SK-N-SH treated with all-trans-retinoic acid at 6 μM for 48 hours (cell line): ENCODE measurements around the gene AFF1.

Source experiments
- ARNTL ChIP-seq: fragments of 450-650 bp; formaldehyde crosslinking; IDR thresholded peaks from 2 replicates; pipeline ENCODE4 v1.5.0; 2020; ENCODE audit warnings: low read depth, mild to moderate bottlenecking, moderate library complexity, borderline replicate concordance
- CSDC2 ChIP-seq: fragments of 250-450 bp; sonication (Bioruptor Pico); IDR thresholded peaks from 2 replicates; pipeline ENCODE4 v1.5.0; 2020; ENCODE audit warnings: mild to moderate bottlenecking, moderate library complexity
- ISL1 ChIP-seq: fragments of 250-450 bp; sonication (Bioruptor Pico); IDR thresholded peaks from 2 replicates; pipeline ENCODE4 v2.1.2; 2022; ENCODE audit warnings: mild to moderate bottlenecking, moderate library complexity
- OSR1 ChIP-seq: fragments of 250-450 bp; sonication (Bioruptor Pico); IDR thresholded peaks from 2 replicates; pipeline ENCODE4 v1.8.0; 2022; ENCODE audit warnings: moderate library complexity, mild to moderate bottlenecking, inconsistent platforms
- RARB ChIP-seq: fragments of 250-450 bp; sonication (Bioruptor Pico); IDR thresholded peaks from 2 replicates; pipeline ENCODE4 v1.8.0; 2021; ENCODE audit warnings: mild to moderate bottlenecking, moderate library complexity
- TCF4 ChIP-seq: fragments of 250-450 bp; sonication (Bioruptor Pico); IDR thresholded peaks from 2 replicates; pipeline ENCODE4 v1.8.0; 2021; ENCODE audit warnings: mild to moderate bottlenecking, moderate library complexity, borderline replicate concordance
- ZC3H10 ChIP-seq: fragments of 250-450 bp; sonication (Bioruptor Pico); IDR thresholded peaks from 2 replicates; pipeline ENCODE4 v1.5.1; 2021; ENCODE audit warnings: mild to moderate bottlenecking, moderate library complexity
- ZFP30 ChIP-seq: fragments of 450-650 bp; formaldehyde crosslinking; IDR thresholded peaks from 2 replicates; pipeline ENCODE4 v1.5.0; 2022; ENCODE audit warnings: mild to moderate bottlenecking, moderate library complexity
- ZNF70 ChIP-seq: fragments of 450-650 bp; formaldehyde crosslinking; IDR thresholded peaks from 2 replicates; pipeline ENCODE4 v1.5.0; 2020; ENCODE audit warnings: mild to moderate bottlenecking, moderate library complexity
- TF ChIP-seq, protein P1 (sequence below): fragments of 250-450 bp; sonication (Bioruptor Pico); IDR thresholded peaks from 2 replicates; pipeline ENCODE4 v1.8.0; 2020; ENCODE audit warnings: mild to moderate bottlenecking, moderate library complexity, borderline replicate concordance
- TF ChIP-seq, protein P2 (sequence below): fragments of 250-450 bp; sonication (Bioruptor Pico); IDR thresholded peaks from 2 replicates; pipeline ENCODE4 v1.5.1; 2021; ENCODE audit warnings: mild to moderate bottlenecking, moderate library complexity
- TF ChIP-seq, protein P3 (sequence below): fragments of 250-450 bp; sonication (Bioruptor Pico); IDR thresholded peaks from 2 replicates; pipeline ENCODE4 v1.8.0; 2021; ENCODE audit warnings: low read depth, mild to moderate bottlenecking, moderate library complexity, borderline replicate concordance

GRCh38 chr4:87015416-87015815 is 80.6 kb downstream of the AFF1 start:
- TF ChIP-seq, protein P1, sequence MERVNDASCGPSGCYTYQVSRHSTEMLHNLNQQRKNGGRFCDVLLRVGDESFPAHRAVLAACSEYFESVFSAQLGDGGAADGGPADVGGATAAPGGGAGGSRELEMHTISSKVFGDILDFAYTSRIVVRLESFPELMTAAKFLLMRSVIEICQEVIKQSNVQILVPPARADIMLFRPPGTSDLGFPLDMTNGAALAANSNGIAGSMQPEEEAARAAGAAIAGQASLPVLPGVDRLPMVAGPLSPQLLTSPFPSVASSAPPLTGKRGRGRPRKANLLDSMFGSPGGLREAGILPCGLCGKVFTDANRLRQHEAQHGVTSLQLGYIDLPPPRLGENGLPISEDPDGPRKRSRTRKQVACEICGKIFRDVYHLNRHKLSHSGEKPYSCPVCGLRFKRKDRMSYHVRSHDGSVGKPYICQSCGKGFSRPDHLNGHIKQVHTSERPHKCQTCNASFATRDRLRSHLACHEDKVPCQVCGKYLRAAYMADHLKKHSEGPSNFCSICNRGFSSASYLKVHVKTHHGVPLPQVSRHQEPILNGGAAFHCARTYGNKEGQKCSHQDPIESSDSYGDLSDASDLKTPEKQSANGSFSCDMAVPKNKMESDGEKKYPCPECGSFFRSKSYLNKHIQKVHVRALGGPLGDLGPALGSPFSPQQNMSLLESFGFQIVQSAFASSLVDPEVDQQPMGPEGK (CRISPR knock-in tag): no peak
- TF ChIP-seq ARNTL (no peak), RARB (CRISPR knock-in tag) (no peak), ZFP30 (CRISPR knock-in tag) (no peak), ZC3H10 (CRISPR knock-in tag) (no peak), ISL1 (CRISPR knock-in tag) (no peak), TCF4 (no peak), CSDC2 (no peak), OSR1 (CRISPR knock-in tag) (no peak), ZNF70 (CRISPR knock-in tag) (no peak)
- TF ChIP-seq, protein P2, sequence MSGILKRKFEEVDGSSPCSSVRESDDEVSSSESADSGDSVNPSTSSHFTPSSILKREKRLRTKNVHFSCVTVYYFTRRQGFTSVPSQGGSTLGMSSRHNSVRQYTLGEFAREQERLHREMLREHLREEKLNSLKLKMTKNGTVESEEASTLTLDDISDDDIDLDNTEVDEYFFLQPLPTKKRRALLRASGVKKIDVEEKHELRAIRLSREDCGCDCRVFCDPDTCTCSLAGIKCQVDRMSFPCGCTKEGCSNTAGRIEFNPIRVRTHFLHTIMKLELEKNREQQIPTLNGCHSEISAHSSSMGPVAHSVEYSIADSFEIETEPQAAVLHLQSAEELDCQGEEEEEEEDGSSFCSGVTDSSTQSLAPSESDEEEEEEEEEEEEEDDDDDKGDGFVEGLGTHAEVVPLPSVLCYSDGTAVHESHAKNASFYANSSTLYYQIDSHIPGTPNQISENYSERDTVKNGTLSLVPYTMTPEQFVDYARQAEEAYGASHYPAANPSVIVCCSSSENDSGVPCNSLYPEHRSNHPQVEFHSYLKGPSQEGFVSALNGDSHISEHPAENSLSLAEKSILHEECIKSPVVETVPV (CRISPR knock-in tag): no peak
- TF ChIP-seq, protein P3, sequence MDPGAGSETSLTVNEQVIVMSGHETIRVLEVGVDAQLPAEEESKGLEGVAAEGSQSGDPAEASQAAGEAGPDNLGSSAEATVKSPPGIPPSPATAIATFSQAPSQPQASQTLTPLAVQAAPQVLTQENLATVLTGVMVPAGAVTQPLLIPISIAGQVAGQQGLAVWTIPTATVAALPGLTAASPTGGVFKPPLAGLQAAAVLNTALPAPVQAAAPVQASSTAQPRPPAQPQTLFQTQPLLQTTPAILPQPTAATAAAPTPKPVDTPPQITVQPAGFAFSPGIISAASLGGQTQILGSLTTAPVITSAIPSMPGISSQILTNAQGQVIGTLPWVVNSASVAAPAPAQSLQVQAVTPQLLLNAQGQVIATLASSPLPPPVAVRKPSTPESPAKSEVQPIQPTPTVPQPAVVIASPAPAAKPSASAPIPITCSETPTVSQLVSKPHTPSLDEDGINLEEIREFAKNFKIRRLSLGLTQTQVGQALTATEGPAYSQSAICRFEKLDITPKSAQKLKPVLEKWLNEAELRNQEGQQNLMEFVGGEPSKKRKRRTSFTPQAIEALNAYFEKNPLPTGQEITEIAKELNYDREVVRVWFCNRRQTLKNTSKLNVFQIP (CRISPR knock-in tag): no peak
